ENCODE measurements around the gene ABTB1. TPM values are rescaled to one million over a fixed set of nuclear protein-coding genes. Genes with fewer than 3 reads are reported as not detected.

The ABTB1 gene
- total RNA-seq, 6 donors from 2014 or later = 28.0 to 262 (median 65.8) TPM

GRCh38 chr3:127720161-127720823 lies 47.5 kb downstream of the ABTB1 start:
- Histone ChIP-seq H3K4me1 (peaks cover 5 to 28% (median 18%) of the 10 kb centered on the region in 4 donors), H3K27me3 (no peaks in the 10 kb centered on the region), H3K36me3 (peaks cover 0 to 9% (median 0%) of the 10 kb centered on the region in 4 donors), H3K9me3 (no peaks in the 10 kb centered on the region), H3K27ac (peak overlapping the region in 1 of 4 donors; percentile 57), H3K4me3 (no peak overlapping the region)
- DNase-seq = no peak
- TF ChIP-seq EP300 (IDR thresholded peaks at IDR 0.05) (no peak), CTCF (IDR thresholded peaks at IDR 0.05) (no peak), POLR2AphosphoS5 (IDR thresholded peaks at IDR 0.05) (no peak), POLR2A (IDR thresholded peaks at IDR 0.05) (no peak)
- WGBS, 2 donors = 85 to 90% methylated on average over 13 to 15 of the region's 15 CpGs
- no peak for ATAC-seq (ENCODE audit: low FRiP score in 2 of 2)

- Histone ChIP-seq H3K4me3 (no peak overlapping the region), H3K27ac (peak overlapping the region; percentile 47 to 60 (median 58)), H3K4me1 (peaks cover 5 to 23% (median 16%) of the 10 kb centered on the region in 4 donors), H3K27me3 (no peaks in the 10 kb centered on the region), H3K9me3 (no peaks in the 10 kb centered on the region), H3K36me3 (peaks cover 0 to 9% (median 0%) of the 10 kb centered on the region in 4 donors)
- no peak for TF ChIP-seq EP300 (IDR thresholded peaks at IDR 0.05)
- TF ChIP-seq POLR2AphosphoS5 (IDR thresholded peaks at IDR 0.05) = no peak
- no peak for TF ChIP-seq CTCF (IDR thresholded peaks at IDR 0.05)
- TF ChIP-seq POLR2A (IDR thresholded peaks at IDR 0.05) = no peak
- WGBS, 2 donors = 79 to 81% methylated on average over 16 to 17 of the region's 17 CpGs
- peak; percentile 65 to 68 for DNase-seq
- ATAC-seq (ENCODE audit: low FRiP score in 2 of 2) = peak in 1 of 2 donors; percentile 69
Observed at GRCh38 chr3:127720985-127721935, 48.5 kb downstream of the ABTB1 start.

- H3K36me3 ChIP-seq = peaks cover 0 to 9% (median 0%) of the 10 kb centered on the region in 4 donors
- DNase-seq = no peak
Observed at GRCh38 chr3:127722091-127722784, 49.5 kb downstream of the ABTB1 start.

More at GRCh38 chr3:127722091-127722784, 49.5 kb downstream of the ABTB1 start:
- no peaks in the 10 kb centered on the region for H3K9me3 ChIP-seq
- no peak overlapping the region for H3K4me3 ChIP-seq
- 46 to 53% methylated on average over 13 of the region's 13 CpGs for WGBS, 2 donors
- H3K27ac ChIP-seq = peak overlapping the region; percentile 12 to 60 (median 53)
- peak in 1 of 2 donors; percentile 2 for ATAC-seq (ENCODE audit: low FRiP score in 2 of 2)
- TF ChIP-seq POLR2A (IDR thresholded peaks at IDR 0.05) (no peak), CTCF (IDR thresholded peaks at IDR 0.05) (no peak), POLR2AphosphoS5 (IDR thresholded peaks at IDR 0.05) (no peak), EP300 (IDR thresholded peaks at IDR 0.05) (no peak)
- H3K27me3 ChIP-seq = no peaks in the 10 kb centered on the region
- peaks cover 5 to 23% (median 16%) of the 10 kb centered on the region in 4 donors for H3K4me1 ChIP-seq
